ENCODE measurements around the gene GLYATL2.

The GLYATL2 gene

DNA sequence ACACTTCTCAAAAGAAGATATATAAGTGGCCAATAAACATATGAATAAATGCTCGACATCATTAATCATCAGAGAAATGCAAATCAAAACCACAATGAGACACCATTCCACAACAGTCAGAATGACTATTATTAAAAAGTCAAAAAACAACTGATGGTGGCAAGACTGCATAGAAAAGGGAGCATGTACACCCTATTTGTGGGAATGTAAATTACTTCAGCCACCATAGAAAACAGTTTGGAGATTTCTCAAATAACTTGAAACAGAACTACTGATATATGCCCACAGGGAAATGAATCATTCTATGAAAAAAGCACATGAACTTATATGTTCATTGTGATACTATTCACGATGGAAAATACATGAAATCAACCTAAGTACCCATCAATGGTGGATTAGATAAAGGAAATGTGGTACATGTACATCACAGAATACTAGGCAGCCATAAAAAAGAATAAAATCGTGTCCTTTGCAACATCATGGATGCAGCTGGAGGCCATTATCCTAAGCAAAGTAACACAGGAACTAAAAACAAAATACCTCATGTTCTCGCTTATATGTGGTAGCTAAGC is 42.4 kb downstream of the GLYATL2 start:
- H3K4me3 ChIP-seq (ENCODE audit: low read length): no peak overlapping the region
- no peak for DNase-seq (ENCODE audit: low read depth)
- TF ChIP-seq, protein P1, sequence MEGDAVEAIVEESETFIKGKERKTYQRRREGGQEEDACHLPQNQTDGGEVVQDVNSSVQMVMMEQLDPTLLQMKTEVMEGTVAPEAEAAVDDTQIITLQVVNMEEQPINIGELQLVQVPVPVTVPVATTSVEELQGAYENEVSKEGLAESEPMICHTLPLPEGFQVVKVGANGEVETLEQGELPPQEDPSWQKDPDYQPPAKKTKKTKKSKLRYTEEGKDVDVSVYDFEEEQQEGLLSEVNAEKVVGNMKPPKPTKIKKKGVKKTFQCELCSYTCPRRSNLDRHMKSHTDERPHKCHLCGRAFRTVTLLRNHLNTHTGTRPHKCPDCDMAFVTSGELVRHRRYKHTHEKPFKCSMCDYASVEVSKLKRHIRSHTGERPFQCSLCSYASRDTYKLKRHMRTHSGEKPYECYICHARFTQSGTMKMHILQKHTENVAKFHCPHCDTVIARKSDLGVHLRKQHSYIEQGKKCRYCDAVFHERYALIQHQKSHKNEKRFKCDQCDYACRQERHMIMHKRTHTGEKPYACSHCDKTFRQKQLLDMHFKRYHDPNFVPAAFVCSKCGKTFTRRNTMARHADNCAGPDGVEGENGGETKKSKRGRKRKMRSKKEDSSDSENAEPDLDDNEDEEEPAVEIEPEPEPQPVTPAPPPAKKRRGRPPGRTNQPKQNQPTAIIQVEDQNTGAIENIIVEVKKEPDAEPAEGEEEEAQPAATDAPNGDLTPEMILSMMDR (conservative IDR thresholded peaks at IDR 0.05; ENCODE audit: low read length): no peak

- no peak for DNase-seq (ENCODE audit: low read depth)
- no peak overlapping the region for H3K4me3 ChIP-seq (ENCODE audit: low read length)
- TF ChIP-seq, protein P1 (conservative IDR thresholded peaks at IDR 0.05; ENCODE audit: low read length): no peak
Measured at GRCh38 chr11:58801302-58801701, 43.2 kb downstream of the GLYATL2 start.

DNA sequence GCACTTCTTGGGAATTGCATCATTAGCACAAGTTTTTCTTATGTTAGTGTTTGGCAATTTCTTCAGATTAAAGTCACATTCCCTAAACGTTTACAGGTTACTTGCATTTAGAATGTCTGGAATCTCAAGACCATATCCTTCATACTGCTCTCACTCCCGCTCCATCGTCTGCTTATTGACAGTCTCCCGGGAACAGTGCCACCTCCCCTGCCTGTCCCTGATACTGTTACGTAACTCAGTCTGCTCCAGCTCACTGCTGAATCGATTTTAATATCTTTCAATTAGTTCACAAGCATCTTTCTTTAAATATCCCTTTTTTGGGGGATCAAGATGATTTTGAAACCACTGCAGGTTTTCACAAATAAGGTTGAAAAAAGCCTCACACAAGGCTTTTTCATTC is 48.2 kb downstream of the GLYATL2 start:
- no peak for DNase-seq (ENCODE audit: low read depth)

DNA sequence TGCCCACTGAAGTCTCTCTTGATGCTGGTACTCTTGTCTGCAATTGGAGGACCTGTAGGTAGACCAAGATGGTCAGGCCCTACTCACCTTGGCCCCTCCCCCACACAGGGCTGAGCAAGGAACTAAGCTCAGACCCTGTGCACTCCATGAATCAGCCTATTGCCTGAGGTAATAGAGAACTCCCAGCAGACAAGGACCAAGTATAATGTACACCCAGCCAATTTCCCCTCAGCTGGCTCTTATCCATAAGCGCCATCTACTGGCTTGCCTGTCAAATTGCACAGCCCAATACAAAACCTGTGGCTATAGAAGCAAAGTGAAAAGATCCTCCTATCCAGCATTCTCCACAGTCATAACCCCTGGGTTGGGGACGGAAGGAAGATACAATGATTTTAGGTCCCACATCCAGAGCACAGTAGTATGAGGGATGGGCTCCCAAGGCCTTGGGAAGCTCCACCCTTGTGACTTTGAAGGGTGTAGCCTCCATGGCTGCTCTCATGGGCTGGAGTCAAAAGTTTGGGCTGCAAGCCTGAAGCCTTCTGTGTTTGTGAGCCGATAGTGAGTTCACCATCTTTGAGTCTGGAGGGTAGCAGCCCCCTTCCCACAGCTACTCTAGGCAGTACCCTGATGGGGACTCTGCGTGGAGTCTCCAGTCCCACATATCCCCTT is 56.0 kb downstream of the GLYATL2 start:
- no peak overlapping the region for H3K4me3 ChIP-seq (ENCODE audit: low read length)
- TF ChIP-seq, protein P1 (conservative IDR thresholded peaks at IDR 0.05; ENCODE audit: low read length): peak; percentile 83
- peak; percentile 60 for DNase-seq (ENCODE audit: low read depth)

More for the DNA sequence above, 48.2 kb downstream of the GLYATL2 start:
- no peak overlapping the region for H3K4me3 ChIP-seq (ENCODE audit: low read length)
- TF ChIP-seq, protein P1 (conservative IDR thresholded peaks at IDR 0.05; ENCODE audit: low read length): no peak

GRCh38 chr11:58787903-58788302 is 56.6 kb downstream of the GLYATL2 start:
- H3K4me3 ChIP-seq (ENCODE audit: low read length): no peak overlapping the region
- TF ChIP-seq, protein P1 (conservative IDR thresholded peaks at IDR 0.05; ENCODE audit: low read length): no peak
- no peak for DNase-seq (ENCODE audit: low read depth)

- no peak for DNase-seq (ENCODE audit: low read depth)
- H3K4me3 ChIP-seq (ENCODE audit: low read length): no peak overlapping the region
- TF ChIP-seq, protein P1 (conservative IDR thresholded peaks at IDR 0.05; ENCODE audit: low read length): no peak
Measured at GRCh38 chr11:58786693-58787092, 57.8 kb downstream of the GLYATL2 start.

DNA sequence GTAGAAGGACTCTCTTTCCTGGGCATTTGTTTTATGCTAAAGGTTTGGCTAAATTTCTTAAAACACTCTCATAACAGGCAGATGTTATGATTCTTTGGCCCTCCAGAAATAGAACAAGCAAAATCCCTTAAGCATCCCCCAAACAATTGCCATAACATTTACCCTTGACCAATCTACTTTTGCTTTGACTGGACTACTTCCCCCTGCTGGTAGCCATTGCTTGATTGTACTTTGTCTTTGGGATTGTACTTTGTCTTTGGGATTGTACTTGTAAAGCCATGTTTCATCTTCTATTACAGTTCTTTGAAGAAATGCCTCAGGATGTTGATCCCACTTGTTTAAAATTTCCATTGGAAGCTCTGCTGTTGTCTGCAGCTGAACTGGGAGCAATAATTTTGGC is 59.5 kb downstream of the GLYATL2 start:
- no peak for DNase-seq (ENCODE audit: low read depth)
- H3K4me3 ChIP-seq (ENCODE audit: low read length): no peak overlapping the region
- TF ChIP-seq, protein P1 (conservative IDR thresholded peaks at IDR 0.05; ENCODE audit: low read length): peak; percentile 20; the same call in 1 of the 2 replicates

Data from AG10803 (cell line).